Gastrocnemius medialis (tissue), 4 donors: ENCODE results near the gene PCSK5.

Source experiments
- POLR2A ChIP-seq, 2 donors: fragments of 450-650 bp; IDR thresholded peaks; one replicate each; pipeline ENCODE4 v1.6.1; 2017; ENCODE audit warnings: antibody characterized with exemption in 2 of 2, mild to moderate bottlenecking in 2 of 2, moderate library complexity in 2 of 2
- TF ChIP-seq, protein P1 (sequence below), 5 experiments: fragments of 450-650 bp in 3 of 5; fragments of 200-600 bp in 2 of 5; sonication (generic) in 2 of 5; IDR thresholded peaks in 4 of 5; conservative IDR thresholded peaks in 1 of 5; 1 replicate in 4 of 5; 2 replicates in 1 of 5; pipeline ENCODE4 v1.5.1; 2016 to 2019; ENCODE audit warnings: antibody characterized with exemption in 5 of 5, mild to moderate bottlenecking in 3 of 5, moderate library complexity in 3 of 5

DNA sequence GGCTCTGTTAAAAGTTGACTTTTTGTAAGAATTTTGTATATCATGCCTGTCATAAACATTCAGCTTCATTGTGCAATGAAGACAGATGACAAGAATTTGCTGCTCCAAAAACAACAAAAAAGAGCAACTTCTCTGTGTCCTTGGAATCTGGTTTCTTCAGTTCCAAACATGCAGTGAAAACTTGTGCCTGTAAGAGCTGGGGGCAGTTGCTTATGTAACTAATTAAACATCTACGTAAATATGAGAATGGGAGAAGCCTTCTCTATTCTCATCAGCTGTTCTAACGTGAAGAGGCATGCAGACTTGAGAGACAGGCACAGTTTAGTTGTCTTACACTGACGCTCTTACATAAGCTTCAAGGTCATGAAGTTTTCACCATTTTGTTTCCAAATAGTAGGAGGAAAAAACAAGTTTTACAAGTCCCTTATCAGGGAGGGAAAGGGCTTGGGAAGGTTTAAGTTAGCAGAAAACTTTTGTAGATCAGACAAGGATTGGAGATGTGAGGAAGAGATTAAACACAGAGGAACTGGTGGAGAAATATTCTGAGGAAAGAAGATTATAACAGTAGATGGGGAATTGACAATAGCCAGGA, 333.4 kb downstream of the PCSK5 start:
- TF ChIP-seq, protein P1, sequence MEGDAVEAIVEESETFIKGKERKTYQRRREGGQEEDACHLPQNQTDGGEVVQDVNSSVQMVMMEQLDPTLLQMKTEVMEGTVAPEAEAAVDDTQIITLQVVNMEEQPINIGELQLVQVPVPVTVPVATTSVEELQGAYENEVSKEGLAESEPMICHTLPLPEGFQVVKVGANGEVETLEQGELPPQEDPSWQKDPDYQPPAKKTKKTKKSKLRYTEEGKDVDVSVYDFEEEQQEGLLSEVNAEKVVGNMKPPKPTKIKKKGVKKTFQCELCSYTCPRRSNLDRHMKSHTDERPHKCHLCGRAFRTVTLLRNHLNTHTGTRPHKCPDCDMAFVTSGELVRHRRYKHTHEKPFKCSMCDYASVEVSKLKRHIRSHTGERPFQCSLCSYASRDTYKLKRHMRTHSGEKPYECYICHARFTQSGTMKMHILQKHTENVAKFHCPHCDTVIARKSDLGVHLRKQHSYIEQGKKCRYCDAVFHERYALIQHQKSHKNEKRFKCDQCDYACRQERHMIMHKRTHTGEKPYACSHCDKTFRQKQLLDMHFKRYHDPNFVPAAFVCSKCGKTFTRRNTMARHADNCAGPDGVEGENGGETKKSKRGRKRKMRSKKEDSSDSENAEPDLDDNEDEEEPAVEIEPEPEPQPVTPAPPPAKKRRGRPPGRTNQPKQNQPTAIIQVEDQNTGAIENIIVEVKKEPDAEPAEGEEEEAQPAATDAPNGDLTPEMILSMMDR (IDR thresholded peaks at IDR 0.05 in 4 of 5, conservative IDR thresholded peaks at IDR 0.05 in 1 of 5) = no peak
- no peak for TF ChIP-seq POLR2A (IDR thresholded peaks at IDR 0.05)
